Mesodermal cell (in vitro differentiated cells): Measurements from ENCODE around the gene JAM3.

ENCODE experiments used
- H3K27ac ChIP-seq: 2 replicates; pipeline ENCODE4 v1.7.0; 2013; ENCODE audit warnings: mild to moderate bottlenecking, low read depth, low read length, moderate library complexity; ENCODE audit not compliant: severe bottlenecking
- H3K36me3 ChIP-seq: 2 replicates; pipeline ENCODE4 v1.7.1; 2013; ENCODE audit warnings: mild to moderate bottlenecking, low read length, moderate library complexity; ENCODE audit not compliant: control insufficient read depth, insufficient read depth
- H3K4me1 ChIP-seq: one replicate; pipeline ENCODE4 v1.7.1; 2013; ENCODE audit warnings: mild to moderate bottlenecking, low read length; ENCODE audit not compliant: insufficient read depth, control insufficient read depth, poor library complexity, severe bottlenecking
- H3K4me3 ChIP-seq: 2 replicates; pipeline ENCODE4 v1.7.0; 2013; ENCODE audit warnings: low read length, control low read depth, mild to moderate bottlenecking; ENCODE audit not compliant: insufficient read depth, poor library complexity, severe bottlenecking; ENCODE audit errors: extremely low read depth
- H3K9me3 ChIP-seq: 2 replicates; pipeline ENCODE4 v1.7.1; 2013; ENCODE audit warnings: mild to moderate bottlenecking, low read length, moderate library complexity; ENCODE audit not compliant: control insufficient read depth
- WGBS, 2 experiments: methylation state at CpG; one replicate each; pipeline ENCODE4 v1.1.5; 2013; ENCODE audit warnings: missing lambda C conversion rate in 2 of 2; ENCODE audit not compliant: insufficient coverage in 2 of 2; 5-methylcytosine and 5-hydroxymethylcytosine counted together

Gene JAM3

DNA sequence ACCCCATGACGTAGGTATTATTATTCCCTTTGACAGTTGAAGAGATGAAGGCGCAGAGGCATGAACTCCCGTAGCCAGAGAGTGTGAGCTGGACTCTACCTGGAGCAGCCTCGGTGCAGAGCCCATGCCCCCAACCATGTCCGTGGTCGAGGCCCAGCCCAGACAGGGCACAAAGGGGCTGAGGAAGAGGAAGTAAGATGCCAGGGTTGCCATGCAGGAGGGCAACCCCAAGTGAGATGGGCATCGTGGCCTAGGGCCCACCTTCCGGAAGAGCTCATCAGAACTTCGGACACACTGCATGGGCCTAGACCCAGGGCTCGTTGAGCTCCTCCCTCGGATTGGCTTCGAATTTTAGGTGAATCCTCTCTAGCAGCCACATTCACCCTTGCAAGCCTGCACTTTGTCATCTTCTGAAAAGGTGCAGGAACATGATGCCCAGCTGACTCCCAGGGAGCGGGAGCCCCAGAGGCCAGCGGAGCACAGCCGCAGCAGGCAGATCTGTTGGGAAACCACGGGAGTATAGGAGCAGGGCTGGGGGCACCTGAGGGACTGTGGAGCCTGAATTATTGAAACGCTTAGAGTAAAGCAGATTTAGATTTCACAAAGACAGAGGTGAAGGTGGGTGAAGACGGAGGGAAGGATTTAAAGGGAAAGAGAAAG, 29.0 kb upstream of the JAM3 start:
- no peak overlapping the region for H3K4me3 ChIP-seq
- H3K4me1 ChIP-seq = peaks cover 53% of the 10 kb centered on the region
- no peak overlapping the region for H3K27ac ChIP-seq
- no peaks in the 10 kb centered on the region for H3K9me3 ChIP-seq
- H3K36me3 ChIP-seq = no peaks in the 10 kb centered on the region
- 91 to 92% methylated on average over 18 of the region's 18 CpGs for WGBS, 2 experiments

DNA sequence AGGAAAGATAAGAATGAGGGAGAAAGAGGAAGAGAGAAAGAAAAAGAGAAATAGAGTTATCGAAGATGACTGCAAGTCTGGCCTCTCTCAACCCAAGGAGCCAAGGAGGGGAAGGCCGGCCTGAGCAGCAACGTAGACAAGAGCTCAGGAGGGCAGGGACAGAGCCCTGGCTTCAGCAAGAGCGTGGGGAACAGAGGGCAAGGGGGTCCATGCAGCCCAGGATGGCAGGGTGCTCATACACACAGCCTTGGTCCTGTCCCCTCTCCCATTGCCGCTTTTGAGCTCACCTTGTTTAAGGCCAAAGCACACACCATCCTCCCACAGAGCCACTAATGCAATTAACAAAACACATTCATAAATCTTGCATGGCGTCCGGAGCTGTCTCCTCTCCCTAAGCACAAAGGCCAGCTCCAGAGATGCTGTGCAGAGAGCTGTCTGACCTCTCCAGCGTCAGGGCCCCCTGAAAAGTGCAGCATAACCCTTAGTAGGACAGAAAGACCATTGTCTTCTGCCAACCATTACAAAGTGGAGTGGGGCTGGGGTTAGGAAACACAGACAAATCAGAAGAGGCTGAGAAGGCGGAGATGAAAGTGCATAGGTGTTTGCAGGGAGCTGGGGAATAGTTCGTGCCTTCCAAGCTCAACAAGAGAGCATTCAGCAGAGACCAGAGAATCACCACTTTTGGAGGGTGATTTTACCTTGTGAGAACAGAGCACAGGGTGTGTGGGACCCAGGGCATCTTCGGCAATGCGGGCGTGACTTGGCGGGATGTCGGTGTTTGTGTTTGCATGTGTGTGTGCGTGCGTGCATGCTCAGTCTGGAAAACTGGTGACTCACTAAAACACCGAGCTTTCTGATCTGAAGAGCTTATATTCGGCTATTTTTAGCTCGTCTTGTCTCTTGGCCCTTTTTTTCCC, 28.2 kb upstream of the JAM3 start:
- Histone ChIP-seq H3K9me3 (no peaks in the 10 kb centered on the region), H3K4me3 (no peak overlapping the region), H3K36me3 (no peaks in the 10 kb centered on the region), H3K27ac (no peak overlapping the region), H3K4me1 (peaks cover 53% of the 10 kb centered on the region)
- 92 to 94% methylated on average over 19 of the region's 20 CpGs for WGBS, 2 experiments

GRCh38 chr11:134041349-134041748, 27.5 kb upstream of the JAM3 start:
- Histone ChIP-seq H3K9me3 (no peaks in the 10 kb centered on the region), H3K36me3 (no peaks in the 10 kb centered on the region), H3K4me1 (peaks cover 53% of the 10 kb centered on the region), H3K27ac (no peak overlapping the region), H3K4me3 (no peak overlapping the region)
- WGBS, 2 experiments = 88 to 90% methylated on average over 8 of the region's 8 CpGs

DNA sequence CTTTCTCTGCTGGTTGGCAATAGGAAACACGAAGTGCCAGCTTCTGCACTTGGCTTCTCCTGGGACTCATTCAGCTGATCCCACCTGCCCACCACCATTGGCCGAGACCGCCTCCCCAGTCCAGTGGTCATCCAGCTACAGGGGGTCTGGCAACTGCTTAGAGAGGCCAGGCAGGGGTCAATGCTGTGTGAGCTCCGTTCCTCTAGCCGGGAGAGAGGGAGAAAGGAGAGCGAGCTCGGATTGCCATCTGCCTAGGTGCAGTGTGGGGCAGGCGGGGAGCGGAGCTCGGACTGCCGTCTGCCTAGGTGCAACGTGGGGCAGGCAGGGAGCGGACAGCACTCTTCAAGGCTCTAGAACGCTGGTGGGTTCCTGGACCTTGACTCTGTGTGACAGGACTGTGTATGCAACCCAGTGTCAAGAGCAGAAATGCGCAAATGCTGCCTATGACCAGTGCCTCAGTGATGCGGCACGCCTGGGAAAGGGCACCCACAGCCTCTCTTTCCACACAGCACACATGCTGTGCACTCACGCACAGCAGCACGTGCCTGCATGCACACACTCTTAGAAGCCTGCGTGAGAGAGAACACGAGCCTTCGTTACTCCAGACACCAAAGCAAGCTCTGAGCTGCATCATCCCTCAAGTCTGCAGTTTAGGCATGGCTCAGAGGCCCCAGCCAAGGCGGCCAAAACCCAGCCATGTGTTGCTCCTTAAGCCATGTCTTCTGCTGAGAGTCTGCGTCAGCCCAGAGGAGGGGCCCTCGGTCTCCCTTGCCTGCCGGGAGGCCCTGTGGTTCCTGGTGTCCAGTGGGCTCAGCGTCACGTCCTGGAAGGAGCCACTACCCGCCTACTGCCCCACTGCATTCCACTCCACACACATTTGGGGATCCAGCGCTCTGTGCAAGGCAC, 26.8 kb upstream of the JAM3 start:
- 93 to 94% methylated on average over 19 to 30 of the region's 30 CpGs for WGBS, 2 experiments
- peaks cover 56% of the 10 kb centered on the region for H3K4me1 ChIP-seq
- H3K27ac ChIP-seq = no peak overlapping the region
- no peaks in the 10 kb centered on the region for H3K9me3 ChIP-seq
- H3K4me3 ChIP-seq = no peak overlapping the region
- H3K36me3 ChIP-seq = no peaks in the 10 kb centered on the region

- no peaks in the 10 kb centered on the region for H3K9me3 ChIP-seq
- peaks cover 47% of the 10 kb centered on the region for H3K4me1 ChIP-seq
- no peak overlapping the region for H3K27ac ChIP-seq
- H3K36me3 ChIP-seq = no peaks in the 10 kb centered on the region
- 93 to 97% methylated on average over 8 of the region's 9 CpGs for WGBS, 2 experiments
- H3K4me3 ChIP-seq = no peak overlapping the region
These were observed 25.0 kb upstream of the JAM3 start for GRCh38 chr11:134043821-134044420.

DNA sequence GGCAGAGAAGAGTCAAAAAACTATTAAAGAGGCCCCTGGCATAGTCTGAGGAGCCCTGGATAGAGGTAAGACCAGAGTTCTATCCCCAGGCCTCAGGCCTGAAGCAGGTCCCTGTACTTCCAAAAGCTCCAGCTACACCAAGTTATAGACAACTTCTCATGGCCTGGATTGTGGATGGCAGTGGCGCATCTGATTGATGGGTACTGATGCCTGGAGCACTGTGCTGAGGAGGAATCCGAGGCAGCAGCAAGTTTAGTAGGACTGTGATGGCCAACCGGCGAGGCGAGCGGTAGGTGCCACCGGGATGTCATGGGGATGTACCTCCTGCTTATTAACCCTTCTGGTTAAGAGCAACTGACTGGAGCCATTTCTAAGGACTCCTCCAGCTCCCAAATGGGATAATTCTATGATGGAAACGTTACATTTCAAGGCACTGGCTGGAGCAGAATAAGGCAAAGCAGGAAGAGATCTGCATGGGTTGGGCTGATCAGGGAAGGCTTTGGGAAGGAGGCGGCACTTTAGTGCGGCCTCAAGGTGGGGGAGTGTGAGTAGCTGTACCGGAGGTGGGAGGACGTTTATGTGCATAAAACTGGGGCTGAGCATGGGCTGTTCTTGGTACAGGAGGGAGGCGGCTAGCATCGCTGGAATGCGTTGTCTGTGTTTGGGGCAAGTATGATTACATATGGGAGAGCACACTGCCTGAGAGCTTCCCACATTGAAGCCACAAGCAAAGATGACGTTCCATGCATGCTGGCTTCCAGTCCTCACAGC, 24.2 kb upstream of the JAM3 start:
- Histone ChIP-seq H3K4me3 (no peak overlapping the region), H3K4me1 (peaks cover 39% of the 10 kb centered on the region), H3K9me3 (no peaks in the 10 kb centered on the region), H3K36me3 (no peaks in the 10 kb centered on the region), H3K27ac (no peak overlapping the region)
- 90% methylated on average over 13 to 14 of the region's 16 CpGs for WGBS, 2 experiments

DNA sequence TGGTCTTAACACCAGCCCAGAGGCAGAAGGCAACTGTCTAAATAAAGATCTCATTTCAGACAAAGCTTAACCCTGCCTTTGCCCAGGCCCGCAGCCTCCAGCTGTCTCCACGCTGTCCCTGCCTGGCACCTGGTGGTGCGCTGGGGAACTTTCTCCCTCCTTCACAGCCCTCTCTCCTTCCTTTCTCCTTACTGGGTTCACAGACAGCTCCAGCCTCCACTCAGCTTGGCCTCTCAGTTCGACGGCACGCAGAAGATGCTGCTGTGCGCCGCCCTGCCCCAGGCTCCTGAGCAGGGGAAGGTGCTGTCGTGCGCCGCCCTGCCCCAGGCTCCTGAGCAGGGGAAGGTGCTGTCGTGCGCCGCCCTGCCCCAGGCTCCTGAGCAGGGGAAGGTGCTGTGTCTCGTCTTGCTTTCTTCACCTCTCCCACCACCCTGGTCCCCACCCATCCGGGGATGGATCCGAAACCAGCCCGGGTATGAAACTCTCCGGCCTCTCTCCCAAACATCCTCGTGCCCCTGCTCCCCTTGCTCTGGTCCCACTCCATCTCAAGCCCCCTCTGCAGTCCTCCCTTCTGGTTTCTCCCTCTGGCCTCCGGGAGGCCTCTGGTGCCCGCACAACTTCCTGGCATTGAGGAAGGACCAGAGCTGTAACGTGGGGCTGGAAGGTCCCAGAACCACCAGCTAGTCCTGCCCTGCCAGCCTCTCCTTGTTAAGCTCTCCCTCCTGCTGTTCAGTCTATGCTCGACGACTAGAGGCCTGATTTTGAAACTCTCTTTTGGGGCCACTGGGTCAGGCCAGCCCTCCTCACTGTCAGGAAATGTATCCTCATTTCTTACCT, 22.9 kb upstream of the JAM3 start:
- peaks cover 27% of the 10 kb centered on the region for H3K4me1 ChIP-seq
- H3K4me3 ChIP-seq = no peak overlapping the region
- no peaks in the 10 kb centered on the region for H3K36me3 ChIP-seq
- WGBS, 2 experiments = 69 to 74% methylated on average over 25 of the region's 25 CpGs
- H3K27ac ChIP-seq = no peak overlapping the region
- no peaks in the 10 kb centered on the region for H3K9me3 ChIP-seq

DNA sequence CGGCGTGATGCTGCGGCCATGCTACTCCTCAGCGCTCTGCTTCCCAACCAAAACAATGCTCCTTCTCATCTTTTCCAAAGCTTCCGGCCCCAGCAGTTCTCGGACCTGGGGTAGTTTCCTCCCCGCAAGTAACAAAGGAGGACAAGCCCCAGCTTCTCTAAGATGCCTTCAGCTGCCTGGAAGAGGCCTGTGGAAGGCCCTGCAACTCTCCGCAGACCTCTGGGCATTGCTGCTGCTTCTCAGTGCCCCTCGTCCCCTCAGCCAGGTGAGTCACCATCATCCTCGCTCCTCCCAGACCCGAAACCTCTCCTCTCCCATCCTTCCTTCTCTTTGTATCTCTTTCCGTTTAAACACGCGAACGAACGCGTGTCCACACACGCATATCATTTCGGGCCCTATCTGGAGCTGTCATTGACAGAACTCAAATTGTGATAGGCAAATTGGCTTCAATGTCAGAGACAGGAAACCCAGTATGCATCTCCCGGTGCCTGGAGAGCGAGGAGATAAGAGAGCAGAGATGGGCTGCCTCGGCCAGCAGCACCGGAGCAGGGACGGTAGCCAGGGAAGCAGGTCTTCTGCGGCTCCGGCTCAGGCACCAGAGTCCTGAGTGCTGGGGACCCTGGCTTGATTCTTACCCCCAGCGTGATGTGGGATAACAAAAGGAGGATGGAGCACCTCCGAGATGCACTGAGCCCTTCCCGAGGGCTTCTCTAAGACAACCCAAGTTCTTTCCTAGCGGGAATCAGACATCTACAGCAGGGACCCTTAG, 22.0 kb upstream of the JAM3 start:
- Histone ChIP-seq H3K4me3 (no peak overlapping the region), H3K4me1 (peaks cover 19% of the 10 kb centered on the region), H3K9me3 (no peaks in the 10 kb centered on the region), H3K36me3 (no peaks in the 10 kb centered on the region), H3K27ac (no peak overlapping the region)
- 81 to 87% methylated on average over 24 to 30 of the region's 30 CpGs for WGBS, 2 experiments

- H3K27ac ChIP-seq = no peak overlapping the region
- H3K36me3 ChIP-seq = no peaks in the 10 kb centered on the region
- no peaks in the 10 kb centered on the region for H3K9me3 ChIP-seq
- WGBS, 2 experiments = 42 to 46% methylated on average over 7 to 11 of the region's 11 CpGs
- peaks cover 16% of the 10 kb centered on the region for H3K4me1 ChIP-seq
- no peak overlapping the region for H3K4me3 ChIP-seq
These were observed 21.3 kb upstream of the JAM3 start for GRCh38 chr11:134047586-134047999.
